ENCODE results near the gene SERTAD2.

SERTAD2 gene, protein sequence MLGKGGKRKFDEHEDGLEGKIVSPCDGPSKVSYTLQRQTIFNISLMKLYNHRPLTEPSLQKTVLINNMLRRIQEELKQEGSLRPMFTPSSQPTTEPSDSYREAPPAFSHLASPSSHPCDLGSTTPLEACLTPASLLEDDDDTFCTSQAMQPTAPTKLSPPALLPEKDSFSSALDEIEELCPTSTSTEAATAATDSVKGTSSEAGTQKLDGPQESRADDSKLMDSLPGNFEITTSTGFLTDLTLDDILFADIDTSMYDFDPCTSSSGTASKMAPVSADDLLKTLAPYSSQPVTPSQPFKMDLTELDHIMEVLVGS
- total RNA-seq = 7.6 to 164 (median 39.4) reads per million in 18 experiments

DNA sequence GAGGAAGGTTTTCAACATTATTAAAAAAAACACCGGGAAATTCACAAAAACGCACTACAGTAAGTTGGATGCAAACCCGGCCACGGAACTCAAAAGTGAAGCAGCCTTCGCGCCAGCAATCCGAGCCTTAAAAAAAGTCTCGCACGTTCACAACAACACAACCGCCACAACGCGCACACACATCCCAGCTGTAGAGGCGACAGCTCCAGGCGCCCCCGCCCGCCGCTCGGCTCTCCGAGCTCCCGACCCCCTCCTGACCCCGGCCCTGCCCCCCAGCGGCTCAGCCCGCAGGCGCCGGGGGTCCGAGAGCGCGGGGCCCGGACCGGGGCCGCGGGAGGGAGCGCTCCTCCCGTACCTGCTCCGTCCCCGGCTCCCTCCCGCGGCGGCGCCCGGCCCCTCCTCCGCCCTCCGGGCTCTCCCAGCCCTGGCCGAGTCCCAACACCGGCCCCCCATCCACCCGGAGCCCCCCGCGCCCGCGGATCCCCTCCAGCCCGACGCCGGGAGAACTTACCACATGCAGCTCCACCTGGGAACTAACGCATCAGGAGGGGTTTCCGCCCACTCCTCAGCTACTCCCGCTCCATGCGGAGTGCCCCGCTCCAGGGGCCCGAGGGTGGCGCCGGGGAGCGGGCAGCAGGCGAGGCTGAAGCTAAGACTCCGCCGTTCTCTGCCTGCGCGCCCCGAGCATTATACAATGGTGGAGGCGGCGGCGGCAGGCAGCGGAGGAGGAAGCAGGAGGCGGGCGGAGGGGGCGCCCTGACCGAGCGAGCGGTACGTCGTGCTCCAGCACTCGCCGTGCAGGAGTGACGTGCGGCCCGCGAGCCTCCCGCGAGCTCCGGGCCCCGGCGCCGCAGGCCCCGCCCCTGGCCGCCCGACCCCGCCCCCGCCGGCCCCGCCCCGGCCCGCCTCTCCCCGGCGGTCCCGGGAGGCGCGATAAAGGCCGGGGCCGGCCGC, at the start of gene SERTAD2:
Gene SERTAD2 (minus strand): TSS at position 805 of the 954 bp plus-strand sequence. CDS start 17,042 bp downstream, outside the sequence.
- peak; percentile 81 to 92 for DNase-seq

DNA sequence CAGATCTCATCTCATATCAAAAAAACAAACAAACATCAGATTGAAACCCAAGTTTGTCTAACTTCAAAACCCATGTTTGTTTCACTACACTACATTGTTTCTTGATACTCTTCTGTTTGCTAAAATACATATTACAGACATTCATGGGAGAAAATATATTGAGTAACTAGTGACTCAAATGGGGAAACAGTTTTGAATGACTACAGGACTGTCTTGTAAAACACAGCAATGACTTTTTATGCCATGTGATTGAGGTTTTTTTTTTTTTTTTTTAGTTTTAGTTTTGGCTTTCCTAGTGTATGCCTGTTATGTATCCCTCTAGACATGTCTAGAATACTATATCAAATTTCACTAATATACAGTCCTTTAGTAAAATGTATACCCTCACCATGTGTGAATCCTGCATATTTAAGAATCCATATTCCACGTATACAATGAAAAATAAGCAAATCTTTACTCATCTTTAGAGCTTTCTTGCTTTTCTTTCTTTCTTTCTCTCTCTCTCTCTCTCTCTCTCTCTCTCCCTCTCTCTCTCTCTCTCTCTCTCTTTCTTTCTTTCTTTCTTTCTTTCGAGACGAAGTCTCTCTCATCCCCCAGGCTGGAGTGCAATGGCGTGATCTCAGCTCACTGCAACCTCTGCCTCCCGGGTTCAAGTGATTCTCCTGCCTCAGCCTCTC, 46.6 kb upstream of the SERTAD2 start:
- DNase-seq = peak; percentile 63 to 94

DNA sequence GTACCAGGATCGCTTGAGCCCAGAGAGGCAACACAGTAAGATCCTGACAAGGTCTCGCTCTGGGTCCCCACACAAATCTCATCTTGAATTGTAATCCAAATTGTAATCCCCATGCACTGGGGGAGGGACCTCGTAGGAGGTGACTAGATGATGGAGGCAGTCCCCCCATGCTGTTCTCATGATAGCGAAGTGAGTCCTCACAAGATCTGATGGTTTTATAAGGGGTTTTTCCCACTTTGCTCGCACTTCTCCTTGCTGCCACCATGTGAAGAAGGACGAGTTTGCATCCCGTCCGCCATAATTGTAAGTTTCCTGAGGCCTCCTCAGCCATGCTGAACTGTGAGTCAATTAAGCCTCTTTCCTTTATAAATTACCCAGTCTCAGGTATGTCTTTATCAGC, 46.0 kb upstream of the SERTAD2 start:
- DNase-seq = peak in 1 of 2 donors; percentile 46

DNA sequence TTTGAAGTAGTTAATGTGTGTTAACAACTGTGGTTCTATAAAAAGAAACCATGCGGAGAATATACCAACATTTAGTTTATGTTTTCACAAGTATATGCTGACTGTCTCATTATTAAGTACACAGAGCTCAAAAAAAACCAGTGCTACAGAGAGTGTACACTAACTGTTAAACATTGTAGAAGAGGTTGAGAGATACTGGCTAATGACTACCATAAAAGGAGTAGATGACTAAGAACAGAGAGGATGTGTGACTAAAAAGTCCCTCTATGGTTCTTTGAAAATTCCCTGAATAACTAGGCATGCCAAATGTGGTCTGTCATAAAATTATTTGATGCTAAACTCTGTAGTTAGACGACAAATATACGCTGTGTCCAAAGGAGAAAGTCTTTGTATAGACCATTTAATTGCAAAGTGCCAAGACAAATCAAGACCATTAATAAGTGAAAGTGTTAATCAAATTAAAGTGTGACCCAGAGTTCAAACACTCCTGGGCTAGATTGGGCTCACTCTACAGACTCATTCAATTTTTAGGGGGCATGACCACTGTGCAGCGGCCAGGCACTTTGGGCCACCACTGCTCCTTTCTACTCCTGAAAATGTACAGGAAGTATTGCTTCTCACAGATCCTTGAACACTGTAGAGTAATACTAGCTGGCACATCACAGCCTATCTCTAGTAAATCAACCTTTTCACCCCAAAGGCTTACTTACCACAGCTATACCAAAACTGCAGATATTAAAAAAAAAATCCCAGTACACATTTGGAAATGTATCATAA, 45.1 kb upstream of the SERTAD2 start:
- DNase-seq = peak in 1 of 2 donors; percentile 22

DNA sequence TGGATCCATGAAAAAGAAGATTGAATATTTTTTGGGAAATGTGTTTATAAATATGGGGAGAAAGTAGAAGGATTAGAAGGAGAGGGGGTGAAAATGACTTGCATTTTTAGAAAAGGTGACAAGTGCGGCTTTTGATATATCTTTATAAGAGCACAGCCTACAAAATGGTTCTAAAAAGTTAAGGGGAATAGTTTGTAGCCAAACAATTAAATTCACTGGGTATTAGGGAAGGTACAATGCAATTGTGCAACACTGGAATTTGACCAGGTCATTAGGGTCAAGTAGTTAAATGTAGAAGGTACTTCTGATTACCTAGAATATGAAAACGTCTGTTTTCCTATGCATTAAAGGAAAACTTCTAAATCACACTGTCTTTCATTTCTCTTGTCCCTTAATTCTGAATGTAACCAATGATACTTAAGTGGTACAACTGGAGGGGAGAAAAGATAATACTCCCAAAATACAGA, 44.5 kb upstream of the SERTAD2 start:
- no peak for DNase-seq

DNA sequence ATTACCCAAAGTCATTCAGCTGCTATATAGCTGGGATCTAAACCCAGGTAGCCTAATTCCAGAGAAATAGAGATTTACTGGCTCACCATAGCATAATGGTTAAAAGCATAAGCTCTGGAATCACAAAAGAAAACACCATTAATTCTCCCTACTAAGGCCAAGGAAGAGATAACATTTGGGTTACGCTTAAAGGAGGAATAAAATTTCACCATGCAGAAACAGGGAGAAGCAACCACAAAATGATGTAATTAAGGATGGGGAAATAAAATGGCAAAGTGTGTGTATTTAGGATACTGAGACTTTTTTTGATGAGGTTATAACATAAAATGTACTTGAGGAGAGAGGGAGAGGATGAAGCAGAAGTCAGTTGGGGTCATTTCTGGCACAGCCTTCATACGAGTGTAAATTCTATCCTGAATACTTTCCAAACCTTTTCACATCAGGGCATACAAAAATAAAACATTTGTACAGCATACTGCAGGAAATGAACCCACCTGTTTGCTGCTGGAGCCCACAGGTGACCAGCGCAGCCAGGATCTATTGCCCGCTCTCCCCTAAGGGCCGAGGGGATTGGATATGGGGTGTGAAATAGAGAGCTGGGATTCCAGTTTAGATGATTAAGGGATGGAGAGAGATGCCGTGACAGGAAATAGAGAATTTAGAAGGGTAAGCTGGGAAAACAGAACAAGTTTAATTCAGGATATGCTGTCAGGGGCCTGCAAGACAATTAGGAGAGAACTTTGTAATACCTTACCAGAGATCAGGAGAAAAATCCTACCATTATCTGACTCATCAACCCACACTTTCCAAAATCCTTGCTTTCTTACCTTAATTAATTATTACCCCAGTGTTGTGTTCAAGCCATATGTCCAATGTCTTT, 43.8 kb upstream of the SERTAD2 start:
- DNase-seq = peak; percentile 20 to 77

DNA sequence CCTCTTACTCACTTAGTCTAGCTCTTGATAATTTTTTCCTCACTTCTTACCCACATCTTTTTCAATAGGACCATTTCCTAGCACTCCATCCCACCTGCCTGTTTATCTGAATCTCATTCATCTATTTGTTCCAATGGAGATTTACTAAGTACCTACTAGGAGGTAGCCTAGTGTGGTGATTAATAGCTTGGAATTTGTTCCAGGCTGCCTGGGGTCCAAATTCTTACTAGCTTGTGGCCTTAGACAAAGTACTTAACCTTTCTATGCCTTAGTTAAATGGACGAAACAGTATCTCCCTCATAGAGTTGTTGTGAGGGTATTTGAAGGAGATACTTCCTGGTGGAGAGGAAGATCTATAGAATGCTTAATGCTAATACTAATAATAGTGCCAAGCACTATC, 42.9 kb upstream of the SERTAD2 start:
- DNase-seq = no peak

DNA sequence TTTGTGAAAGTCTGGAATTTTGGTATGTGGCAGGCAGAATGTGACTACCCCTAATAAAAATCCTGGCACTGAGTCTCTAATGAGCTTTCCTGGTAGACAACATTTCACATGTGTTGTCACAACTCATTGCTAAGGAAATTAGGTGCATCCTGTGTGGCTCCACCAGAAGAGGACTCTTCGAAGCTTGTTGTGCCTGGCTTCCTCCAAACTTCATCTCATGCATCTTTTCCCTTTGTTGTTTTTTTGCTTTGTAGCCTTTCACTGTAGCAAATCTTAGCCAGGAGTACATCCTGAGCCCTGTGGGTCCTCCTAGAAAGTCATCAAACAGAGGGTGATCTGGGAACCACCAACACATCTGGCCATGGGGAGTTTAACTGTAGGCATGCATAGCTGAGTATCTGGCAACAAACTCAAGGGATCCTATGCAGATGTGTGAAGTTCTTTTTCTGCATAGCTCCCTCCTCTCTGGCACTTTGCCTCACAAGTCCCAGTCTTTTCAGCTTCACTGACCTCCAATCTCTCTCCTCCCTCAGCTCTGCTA, 42.1 kb upstream of the SERTAD2 start:
- no peak for DNase-seq

DNA sequence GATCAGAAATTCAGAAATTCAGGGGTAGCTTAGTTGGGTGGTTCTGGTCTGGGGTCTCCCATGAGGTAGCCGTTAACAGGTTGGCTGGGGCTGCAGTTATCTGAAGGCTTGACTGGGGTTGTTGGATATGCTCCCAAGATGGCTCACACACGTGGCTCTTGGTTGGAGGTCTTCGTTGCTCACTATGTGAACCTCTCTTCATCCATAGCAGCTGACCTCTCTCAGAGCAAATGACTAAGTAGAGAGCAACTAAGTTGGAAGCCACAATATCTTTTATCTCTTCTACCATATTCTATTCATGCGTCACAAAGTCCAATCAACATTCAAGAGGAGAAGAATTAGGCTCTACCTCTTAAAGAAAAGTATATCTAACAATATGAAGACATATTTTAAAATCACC, 38.7 kb upstream of the SERTAD2 start:
- no peak for DNase-seq

DNA sequence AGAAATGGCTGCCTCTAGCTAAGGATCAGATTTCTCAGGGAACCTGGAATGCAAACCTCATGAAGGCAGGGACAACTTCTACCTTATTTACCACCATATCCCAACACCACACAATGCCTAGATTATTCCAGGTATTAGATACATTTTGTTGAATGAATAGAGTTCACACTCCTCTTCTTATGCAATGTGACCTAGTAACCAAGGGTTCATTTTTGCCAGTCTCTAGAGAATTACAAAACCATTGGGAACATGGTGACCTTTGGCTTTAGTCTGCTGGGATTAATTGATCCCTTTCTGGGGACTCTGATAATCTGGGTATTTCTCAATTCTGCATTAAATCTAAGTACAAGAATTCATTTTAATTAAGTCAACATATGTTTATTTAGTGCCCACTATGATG, 35.2 kb upstream of the SERTAD2 start:
- no peak for DNase-seq

DNA sequence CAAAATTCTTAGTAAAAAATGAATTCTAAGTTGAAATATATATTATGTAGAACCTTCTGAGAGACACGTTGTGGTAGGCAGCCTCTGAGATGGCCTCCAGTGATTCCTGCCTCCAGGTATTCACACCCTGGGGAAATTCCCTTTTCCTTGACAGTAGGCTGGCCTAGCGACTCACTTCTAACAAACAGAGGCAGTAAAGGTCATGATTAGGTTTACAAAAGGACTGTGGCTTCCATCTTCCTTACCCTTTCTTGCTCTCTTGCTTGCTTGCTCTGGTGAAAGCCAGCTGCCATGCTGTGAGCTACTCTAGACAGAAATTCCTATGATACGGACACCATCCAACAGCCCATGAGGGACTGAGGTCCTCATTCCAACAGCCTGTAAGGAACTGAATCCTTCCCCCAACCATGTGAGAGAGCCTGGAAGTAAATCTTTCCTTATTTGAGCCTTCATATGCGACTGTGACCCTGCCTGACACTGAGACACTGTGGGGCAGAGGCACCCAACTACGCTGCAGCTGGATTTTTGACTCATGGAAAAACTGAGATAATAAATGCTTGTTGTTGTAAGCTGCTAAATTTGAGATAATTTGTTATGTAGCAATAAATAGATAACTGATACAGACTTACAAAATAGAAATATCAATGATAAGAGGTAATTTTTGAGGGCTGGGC, 32.7 kb upstream of the SERTAD2 start:
- no peak for DNase-seq

DNA sequence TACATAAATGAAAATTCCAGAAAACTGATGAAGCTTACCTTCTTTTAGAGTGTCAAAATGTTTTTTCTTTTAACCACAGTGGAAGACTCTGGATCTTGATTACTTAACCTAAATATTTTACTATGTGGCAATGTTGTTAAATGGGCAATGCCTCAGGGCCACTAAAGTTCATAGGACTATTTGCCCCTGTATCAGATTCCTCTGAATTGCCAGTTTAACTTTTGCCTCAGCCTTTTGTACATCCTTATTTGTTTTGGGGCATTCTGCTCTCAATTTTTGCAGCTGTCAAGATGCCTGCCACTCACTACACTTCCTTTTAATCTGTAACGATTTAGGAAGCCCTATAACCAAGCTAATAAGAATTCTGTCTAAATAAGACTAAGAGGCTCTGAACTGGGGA, 31.7 kb upstream of the SERTAD2 start:
- peak in 1 of 2 donors; percentile 71 for DNase-seq

DNA sequence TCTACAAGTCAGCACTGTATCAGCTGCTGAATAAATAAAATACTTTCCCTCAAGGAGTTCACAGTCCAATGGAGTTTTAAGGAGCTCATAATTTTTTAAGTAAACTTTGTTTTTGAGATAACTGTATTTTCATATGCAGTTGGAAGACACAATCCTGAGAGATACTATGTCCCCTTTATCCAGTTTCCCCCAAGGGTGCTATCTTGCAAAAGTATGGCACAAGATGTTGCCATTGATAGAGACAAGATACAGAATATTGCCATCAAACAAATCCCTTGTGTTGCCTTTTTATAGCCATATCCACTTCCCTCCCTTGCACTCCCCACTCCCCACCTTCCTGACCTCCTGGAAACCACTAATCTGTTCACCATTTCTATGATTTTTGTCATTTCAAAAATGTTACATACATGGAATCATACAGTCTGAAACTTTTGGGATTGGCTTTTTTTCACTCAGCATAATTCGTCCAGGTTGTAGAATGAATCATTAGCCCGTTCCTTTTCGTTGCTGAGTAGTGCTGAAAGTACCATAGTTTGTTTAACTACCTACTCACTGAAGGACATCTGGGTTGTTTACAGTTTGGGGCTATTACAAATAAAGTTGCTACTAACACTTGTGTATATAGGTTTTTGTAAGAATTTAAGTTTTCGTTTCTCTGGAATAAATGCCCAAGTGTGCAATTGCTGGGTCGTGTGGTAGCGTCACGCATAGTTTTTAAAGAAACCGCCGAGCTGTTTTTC, 30.2 kb upstream of the SERTAD2 start:
- DNase-seq = no peak

DNA sequence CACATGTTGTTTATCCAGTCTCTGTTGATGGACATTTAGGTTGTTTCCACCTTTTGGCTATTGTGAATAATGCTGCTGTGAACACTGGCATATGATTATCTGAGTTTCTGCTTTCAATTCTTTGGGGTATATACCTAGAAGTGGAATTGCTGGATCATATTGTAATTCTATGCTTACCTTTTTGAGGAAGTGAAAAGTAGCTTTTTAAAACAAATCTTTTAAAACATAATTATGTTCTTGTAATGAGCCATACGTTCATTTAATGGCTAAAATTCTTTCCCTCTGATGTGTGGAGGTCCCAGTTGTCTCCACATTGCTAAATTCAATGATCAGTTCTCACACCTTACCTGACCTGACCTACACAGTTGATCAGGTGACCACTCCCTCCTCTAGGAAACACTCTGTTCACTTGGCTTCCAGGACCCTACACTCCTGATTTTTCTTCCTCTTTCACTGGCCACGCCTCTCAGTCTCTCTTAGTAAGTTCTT, 27.8 kb upstream of the SERTAD2 start:
- DNase-seq = peak in 1 of 2 donors; percentile 32

DNA sequence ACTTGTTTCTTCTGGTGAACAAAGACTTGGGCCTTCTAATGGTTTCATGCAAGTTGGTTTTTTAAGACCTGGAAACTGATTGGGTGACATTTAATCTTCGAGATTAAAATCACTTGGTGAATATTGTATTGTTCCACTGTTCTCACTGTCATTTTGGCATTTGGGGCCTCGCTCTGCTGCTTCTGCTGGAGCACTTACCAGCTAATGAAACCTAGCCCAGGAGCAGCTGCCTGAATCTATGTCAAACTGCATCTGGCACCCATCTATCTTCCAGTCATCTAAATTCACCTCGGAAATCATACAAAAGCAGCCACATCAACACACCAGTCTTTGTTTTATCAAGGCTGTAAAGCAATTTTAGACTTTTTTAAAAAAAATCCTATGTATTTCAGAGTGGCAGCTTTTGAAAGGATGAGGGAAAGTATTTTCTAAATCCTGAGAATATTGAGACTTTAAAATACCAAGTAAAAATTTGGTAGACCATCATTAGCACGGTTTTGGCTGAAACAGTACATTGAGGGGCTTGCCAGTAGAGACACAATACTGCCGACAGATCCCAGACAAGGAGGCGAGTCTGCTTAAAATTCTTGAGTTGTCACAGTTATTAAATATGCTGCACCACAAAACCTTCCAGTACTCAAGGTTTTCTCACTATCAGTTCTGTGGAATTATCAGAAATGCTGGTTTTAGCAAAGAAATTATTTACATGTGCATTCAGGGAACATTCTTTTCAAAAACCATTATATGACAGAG, 26.1 kb upstream of the SERTAD2 start:
- DNase-seq = no peak

DNA sequence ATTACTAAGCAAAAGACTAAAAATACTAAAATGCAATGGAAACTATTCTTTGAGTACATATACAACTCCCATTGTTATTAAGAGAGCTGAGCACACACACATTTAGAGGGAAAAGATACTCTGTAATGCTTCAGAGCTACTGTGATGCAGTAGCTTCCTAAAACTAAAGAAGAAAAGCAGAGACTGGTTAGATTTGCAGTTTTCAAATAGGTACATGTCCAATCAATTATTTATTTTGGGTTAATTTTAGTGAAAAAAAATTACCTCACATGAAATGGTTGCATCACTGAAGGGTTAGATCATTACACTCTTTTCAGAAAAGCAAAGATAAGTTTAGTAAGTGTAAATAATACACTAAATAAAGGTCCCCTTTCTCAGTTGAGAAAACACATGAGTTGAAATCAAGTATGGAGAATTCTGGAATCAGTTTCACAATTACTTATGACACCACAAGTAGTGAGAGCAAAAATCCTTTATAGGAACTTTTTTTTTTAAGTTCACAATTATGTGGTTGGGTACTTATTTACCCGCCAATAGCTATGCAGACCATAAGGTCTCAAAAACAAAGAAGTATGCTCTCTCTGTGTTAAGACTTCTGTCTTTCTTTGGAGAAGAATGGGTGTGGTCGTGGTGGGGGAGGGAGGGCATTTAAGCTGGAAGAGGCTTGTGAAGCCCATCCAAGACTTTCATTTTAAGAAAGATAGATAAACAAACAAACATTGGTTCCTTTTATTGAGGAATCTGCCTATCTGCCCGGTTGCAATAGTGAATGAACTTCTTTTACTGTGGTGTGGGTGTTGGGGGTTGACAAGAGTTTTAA, 25.3 kb upstream of the SERTAD2 start:
- DNase-seq = peak; percentile 11 to 62

DNA sequence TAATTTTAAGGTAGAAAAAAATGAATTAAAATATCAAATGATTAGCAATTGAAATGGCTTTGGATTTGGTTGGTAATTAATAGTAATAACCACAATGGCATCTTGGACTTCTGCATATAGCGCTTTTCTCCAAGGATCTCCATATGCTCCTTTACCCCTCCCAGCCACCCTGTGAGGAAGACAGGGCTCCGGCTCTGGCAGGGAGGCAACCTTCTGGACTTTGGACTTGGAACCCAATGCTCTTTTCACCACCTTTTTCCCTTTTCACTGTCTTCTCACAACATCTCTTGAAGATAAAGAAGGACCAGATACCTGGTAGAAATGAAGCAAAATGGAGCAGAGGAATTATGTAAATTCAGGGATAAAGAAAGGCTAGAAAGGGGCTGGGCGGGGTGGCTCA, 23.8 kb upstream of the SERTAD2 start:
- DNase-seq = no peak
